Mesenteric fat pad (tissue), 1 donor: ENCODE data around the gene ETNK1. TPM values are rescaled to one million over a fixed set of nuclear protein-coding genes. Genes with fewer than 3 reads are reported as not detected.
"Not testable (repeated sequence)": the region's sequence is repeated elsewhere in the genome, so short reads cannot be mapped to it uniquely, and the experiment has no call there.

ENCODE experiments used
- DNase-seq: peaks from one replicate; pipeline ENCODE4 v3.0.0-alpha.2; 2020; ENCODE audit warnings: low spot score
- total RNA-seq: library from RNA; stranded (reverse); fragmentation: NEBNext Ultra II Directional; extraction: Animal tissue kit (Norgen Biotek cat#: 25700); gene quantifications from one replicate; pipeline ENCODE4 v1.2.1, GENCODE V29; 2021
- donor health status: DM: yes; HTN: yes; CAD: no.

The ETNK1 gene
- total RNA-seq, 1 donor from 2014 or later: 52.6 TPM

DNA sequence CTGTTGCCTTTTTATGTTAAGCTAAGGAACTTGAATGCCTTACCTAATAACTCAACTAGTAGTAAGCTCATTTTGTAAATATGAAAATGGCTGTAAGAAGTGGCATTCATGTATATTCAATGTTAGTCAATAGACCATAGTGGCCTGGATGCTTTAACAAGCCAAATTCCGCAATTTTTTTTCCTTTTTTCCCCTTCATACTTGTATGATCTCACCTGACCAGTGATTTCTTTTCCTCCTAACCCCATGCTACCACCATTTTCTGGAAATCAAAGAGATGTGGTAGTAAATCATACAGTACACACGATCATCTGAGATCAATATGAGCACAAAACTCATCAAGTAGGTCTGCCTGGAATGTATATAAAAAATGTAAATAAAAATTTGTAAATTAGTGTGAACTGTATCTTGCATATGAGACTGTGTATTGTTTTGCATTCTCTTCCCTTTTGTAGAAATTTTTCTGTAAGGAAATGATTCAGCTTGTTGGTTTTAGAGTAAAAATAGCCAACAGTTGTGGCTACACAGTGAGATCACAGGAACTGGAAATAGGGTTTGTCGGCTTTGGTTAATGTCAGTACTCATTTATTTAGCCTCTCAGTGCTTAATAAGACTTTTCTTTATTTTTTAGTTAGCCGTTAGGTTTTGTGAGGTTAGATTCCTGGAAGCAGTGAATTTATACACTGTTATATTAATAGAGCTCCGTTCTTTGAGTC, 62.5 kb downstream of the ETNK1 start:
- no peak for DNase-seq

DNA sequence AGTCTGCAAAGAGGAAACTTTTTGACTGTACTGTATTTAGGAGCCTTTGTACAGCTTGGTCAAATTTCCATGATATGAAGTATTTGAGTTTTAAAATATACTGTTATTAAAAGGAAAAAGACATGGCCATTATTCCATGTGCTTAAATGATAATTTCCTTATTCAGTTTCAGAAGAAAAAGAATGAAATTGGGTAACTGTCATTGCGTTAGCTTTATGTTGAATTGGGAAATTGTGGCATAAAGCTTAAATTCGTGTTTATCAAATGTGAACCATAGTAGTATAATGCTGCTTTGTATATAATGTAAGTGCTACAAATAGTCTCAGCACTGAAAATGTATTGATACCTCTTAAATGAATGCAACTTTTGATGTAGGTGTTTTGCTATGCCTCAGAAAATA, 64.9 kb downstream of the ETNK1 start:
- no peak for DNase-seq

DNA sequence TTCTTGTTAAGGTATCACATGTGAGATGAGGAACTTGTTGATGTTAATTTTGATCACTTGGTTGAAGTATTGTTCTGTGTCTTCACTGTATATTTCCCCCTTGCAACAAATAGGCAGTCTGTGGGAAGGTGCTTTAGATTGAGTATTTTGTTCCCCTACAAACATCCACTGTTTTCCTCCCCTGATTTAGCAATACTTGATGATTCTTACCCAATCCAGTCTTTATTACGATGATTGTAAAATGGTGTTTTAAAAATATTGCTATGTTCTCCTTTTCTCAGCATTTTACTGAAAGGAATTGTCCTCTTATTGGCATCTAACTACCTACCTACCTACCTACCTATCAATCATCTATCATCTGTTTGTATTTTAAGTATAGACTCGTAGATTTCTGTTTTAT, 66.3 kb downstream of the ETNK1 start:
- no peak for DNase-seq

DNA sequence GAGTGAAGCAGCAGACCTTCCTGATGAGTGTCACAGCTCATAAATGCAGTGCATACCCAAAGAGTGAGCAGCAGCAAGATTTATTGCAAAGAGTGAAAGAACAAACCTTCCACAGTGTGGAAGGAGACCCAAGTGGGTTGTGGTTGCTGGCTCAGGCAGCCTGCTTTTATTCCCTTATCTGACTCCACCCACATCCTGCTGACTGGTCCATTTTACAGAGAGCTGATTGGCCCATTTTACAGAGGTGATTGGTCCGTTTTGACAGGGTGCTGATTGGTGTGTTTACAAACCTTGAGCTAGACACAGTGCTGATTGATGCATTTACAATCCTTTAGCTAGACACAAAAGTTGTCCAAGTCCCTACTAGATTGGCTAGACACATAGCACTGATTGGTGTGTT, 67.5 kb downstream of the ETNK1 start:
- not testable (repeated sequence) for DNase-seq

DNA sequence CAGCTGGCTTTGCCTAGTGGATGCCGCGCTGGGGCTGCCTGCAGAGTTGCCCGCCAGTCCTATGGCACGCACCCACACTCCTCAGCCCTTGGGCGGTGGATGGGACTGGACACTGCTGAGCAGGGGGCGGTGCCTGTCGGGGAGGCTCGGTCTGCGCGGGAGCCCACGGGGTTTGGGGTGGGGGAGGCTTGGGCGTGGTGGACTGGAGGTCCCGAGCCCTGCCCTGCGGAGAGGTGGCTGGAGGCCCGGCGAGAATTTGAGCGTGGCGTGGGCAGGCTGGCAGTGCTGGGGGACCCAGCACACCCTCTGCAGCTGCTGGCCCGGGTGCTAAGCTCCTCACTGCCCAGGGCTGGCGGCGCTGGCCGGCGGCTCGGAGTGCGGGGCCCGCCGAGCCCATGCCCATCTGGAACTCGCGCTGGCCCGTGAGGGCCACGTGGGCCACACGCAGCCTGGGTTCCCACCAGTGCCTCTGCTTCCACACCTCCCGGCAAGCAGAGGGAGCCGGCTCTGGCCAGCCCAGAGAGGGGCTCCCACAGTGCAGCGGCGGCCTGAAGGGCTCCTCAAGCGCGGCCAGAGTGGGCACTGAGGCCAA, 68.1 kb downstream of the ETNK1 start:
- no peak for DNase-seq

DNA sequence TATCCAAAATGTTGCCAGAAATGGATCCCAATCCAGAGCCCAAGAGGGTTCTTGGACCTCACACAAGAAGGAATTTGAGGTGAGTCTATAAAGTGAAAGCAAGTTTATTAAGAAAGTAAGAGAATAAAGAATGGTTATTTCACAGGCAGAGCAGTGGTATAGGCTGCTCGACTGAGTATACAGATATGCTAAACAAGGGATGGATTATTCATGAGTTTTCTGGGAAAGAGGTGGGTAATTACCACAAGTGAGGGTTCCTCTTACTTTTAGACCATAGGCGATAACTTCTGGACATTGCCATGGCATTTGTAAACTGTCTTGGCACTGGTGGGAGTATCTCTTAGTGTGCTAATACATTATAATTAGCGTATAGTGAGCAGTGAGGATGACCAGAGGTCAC, 73.6 kb downstream of the ETNK1 start:
- no peak for DNase-seq

DNA sequence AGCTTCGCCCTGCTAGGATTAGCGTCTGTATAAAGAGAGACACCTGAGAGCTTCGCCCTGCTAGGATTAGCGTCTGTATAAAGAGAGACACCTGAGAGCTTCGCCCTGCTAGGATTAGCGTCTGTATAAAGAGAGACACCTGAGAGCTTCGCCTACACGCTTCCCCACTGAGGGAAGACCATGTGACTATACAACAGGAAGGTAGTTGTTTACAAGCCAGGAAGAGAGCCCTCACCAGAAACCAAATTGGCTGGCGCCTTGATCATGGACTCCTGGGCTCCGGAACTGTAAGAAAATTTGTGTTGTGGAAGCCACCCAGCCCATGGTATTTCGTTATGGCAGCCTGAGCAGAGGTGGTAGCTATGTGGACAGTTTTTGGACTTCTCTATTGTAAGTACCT, 74.7 kb downstream of the ETNK1 start:
- DNase-seq: not testable (repeated sequence)

DNA sequence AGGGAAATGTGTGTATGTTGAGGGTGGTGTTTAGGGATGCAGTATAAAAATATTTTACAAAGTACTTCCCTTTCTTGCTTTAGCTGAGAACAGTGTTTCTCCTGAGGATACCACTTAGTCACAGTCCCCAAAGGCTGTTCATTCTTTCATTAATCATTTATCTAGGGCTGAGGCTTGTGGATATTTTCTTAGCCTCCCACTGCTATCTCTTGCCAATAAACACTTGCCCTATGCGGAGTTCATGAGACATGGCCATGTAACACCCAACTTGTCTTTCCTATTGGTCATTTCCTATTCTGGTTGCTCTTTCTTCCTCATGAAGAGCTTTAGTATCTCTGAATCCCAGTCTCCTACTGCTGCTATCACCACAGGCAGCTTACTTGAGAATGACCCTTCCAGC, 75.1 kb downstream of the ETNK1 start:
- DNase-seq: no peak

DNA sequence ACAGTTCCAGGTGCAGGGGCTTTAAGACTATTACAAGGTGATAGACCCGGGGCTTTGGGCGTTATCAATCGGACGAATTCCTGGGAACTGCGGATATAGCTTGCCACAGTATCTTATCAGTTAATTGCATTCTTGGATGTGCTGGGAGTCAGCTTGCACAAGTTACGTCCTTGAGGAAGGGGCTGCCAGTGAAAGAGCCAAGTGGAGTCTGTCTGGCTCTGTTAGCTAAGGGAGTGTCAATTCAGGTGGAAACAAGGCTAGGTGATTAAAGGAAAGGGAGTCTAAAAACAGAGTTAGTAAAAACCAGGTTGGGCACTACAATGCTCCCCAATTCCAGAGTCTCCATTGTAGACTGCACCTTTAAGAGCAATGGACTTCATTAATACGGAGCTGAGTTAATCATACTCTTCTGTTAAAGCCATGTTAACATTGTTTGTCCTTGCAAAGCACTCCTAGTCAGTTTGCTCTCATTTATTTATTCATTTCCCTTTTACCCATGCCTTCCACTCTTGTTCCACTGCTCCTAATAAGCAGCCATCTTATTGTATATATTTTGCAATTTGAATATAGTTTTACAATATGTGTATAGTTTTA, 76.3 kb downstream of the ETNK1 start:
- DNase-seq: not testable (repeated sequence)

DNA sequence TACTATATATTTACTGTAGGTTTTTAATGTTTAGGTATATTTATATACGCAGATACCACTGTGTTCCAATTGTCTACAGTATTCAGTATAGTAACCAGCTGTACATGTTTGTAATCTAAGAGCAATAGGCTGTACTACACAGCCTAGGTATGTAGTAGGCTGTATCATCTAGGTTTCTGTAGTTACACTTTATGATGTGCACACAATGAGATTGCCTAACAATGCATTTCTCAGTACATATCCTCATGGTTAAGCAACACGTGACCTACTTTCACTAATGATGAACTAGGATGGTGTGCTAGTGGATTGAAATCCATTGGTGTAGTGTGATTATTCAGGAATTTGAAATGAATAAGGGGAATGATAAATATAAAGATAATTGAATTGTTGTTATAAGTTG, 77.7 kb downstream of the ETNK1 start:
- DNase-seq: no peak

DNA sequence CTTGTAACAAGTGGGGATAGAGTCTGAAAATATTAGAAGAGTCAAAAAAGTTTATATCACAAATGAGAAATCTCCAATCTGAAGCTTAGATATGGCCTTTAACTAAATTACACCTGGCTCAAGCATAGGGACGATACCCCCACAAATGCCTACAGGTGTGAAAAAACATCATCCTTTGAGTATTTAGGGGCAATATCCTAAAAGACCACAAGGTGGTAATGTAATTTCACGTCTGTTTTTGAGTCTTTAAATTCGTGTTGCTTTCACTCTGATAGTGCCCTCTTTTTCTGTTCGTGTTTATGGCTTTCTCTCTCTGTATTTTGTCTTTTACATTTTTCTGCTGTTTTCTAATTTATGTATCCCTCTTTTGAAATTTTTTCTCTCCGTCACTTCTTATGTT, 84.3 kb downstream of the ETNK1 start:
- no peak for DNase-seq

DNA sequence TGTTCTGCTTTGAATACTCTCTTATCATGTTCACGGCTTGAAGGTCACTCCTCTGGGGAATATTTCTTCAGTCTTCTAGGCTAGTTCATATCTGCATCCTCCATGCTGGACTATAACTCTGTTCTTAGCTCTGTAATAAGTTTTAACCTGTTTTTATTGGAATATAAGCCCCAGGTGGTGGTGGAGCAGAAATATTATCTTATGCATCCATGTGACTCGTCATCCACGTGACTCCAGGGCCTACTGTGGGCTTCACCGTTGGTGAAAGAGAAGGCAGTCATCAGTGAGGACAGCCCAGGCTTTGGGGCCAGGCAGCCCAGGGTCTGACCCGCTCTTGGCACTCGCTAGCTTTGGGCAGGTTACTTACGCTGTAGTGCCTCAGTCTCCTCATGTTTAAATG, 87.1 kb downstream of the ETNK1 start:
- no peak for DNase-seq

DNA sequence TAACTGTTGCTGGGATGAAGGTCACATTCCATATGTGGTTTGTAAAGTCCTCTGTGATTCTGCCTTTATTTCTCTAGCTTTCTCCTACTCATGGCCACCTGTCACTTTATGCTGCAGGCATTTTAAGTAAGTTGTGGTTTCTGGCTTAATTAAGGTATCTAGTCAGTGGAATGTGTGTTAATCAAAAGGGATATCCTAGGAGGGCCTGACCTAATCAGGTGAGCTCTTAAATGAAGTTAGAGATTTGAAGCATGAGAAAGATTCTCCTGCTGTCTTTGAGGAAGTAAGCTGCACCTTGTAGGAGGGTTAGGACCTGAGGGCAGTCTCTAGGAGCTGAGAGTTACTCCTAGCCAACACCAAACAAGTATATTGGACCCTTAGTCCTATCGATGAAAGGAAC, 90.3 kb downstream of the ETNK1 start:
- DNase-seq: no peak

DNA sequence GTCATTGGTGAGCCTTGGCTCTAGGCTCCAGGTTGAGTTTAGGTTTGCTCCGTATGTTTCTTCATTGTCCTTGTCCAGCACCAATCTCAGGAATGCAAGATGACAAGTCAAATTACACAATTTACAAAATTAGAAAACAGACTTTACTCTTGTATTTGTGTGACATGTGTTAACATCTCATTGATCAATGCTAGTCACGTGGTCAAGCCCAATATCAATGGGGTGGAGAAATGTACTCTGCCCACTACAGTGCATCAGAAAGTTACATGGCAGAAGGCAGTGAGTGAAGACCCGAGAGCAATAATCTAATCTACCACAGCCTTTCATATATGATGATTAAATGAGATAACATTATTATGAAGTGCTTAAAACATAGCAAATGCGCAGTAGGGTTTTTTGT, 94.8 kb downstream of the ETNK1 start:
- no peak for DNase-seq

DNA sequence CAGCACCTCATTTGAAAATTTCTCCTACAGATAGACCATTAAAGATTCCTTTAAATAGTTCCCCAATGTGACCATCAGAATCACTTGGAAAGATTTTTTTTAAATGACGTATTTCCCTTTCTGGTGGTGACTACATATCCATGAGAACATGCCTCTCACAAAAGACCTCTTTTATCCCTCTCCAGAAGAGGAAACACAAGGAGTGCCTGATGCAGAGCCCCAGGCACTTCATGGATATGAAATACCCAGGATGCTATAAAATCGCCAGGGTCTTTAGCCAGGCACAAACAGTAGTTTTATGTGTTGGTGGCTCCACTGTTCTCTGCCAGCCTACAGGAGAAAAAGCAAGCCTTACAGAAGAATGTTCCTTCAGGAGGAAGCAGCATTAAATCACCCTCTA, 97.1 kb downstream of the ETNK1 start:
- DNase-seq: no peak

DNA sequence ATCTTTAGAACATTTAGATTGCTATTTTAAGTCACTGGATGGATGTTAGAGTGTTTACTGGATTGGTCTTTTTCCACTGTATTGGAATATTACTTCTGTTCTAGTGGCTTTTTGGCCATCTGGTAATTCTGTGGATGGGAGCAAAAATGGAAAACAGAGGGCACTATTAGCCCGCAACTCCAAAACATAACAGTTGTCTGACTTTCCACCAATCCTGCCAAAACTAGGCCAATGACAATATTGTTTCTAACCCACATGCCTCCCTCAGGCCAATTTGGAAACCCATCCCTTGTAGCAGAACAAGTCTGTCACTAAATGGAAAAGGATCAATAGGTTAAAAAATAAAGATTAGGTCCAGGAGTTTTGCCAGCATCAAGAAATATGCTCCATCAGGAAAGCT, 97.8 kb downstream of the ETNK1 start:
- no peak for DNase-seq

DNA sequence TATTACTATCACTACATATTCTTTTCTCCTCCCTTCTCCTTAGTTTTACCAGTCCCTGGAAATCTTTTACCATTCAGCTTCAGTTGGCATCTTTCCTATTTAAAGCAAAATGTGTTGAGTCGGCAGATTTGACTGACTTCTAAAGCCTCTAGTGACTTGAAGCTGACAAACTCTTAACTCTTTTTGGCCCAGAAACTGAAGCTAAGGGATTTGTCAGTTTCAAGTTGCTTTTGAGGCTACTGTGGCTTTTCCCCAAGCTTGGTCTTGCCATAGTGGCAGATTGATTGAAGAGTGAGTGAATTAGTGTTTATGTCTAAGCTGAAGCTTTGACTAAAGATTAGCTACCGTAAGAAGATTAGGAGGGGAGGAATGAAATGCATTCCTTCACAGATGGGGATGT, 104.0 kb downstream of the ETNK1 start:
- no peak for DNase-seq

DNA sequence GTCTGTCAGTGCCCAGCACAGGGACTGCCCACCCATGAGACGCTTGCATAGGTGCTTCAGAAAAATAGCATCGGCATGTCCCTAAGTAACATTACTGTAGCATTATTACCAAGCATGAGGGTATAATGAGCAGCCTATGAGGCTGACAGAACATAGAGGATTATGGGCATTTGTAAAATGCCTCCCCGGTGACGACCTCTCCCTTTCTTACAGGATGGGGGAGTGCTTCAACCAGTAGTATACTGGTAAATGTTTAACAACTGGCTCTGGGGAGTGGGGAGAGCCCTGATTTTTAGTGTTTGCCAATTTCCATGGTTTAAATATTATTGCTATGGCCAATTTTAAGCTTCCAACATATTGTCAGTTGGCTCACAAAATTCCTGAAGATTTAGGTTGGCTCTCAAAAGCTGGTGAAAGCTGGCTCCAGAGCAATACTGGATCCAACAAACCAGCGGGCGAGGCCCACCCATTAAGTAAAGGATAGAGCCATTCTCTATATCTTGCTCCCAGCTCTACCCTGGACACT, 104.5 kb downstream of the ETNK1 start:
- DNase-seq: no peak

DNA sequence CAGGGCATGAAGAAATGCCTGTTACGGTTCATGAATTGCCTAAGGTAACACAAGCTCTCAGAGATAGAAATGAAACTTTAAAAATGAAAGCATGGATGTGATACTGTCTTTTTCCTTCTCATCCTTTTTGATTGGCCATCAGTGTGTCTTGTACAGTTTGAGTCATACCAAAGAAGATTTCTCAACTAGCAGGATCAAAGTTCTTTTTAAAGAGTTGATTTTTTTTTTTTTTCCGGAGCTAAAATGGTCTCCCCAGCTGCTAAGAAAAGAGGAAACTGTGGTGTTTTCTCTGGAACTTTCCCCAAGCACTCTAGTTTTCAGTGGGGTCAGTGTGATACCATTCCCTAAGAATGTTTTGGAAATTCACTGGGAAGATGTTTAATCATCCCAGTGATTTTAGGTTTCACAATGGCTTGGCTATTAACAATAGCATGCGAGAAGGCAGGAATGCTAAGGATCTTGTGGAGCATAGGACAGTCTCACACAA, 105.0 kb downstream of the ETNK1 start:
- DNase-seq: no peak

DNA sequence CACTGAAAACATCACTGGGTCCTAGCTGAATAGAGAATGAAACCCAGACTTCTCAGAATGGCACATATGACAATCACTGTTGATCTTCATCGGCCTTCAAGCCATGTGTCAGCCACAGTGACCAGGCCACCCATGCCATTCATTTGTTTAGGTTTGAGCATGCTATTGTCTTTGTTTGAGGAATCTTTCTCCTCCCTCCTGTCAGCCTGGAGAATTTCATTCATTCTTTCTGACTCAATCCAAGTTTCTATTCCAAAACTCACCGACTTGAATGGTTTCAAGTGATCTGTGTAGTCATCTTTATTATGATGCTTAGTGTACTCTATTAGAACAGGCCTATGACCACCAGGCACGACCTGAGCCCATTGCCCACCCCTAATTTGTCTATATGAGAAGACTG, 106.3 kb downstream of the ETNK1 start:
- DNase-seq: no peak

DNA sequence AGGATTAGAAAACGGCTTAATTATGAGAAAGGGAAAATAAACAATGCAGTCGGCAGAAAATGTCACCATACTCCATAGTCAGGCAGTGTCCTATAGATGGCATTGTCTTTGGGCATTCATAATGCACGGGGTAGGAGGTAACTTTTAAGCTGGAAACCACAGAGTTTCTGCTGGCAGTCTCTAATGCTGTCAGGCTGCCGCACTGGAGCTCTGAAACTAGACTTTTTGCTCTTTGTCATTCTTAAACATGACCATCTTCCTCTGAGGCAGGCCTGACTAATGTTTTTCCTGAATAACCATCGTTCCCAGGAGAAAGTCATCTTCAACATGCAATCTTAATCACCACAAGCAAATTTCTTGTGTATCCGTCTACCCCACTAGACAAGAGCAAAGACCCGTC, 108.8 kb downstream of the ETNK1 start:
- no peak for DNase-seq

DNA sequence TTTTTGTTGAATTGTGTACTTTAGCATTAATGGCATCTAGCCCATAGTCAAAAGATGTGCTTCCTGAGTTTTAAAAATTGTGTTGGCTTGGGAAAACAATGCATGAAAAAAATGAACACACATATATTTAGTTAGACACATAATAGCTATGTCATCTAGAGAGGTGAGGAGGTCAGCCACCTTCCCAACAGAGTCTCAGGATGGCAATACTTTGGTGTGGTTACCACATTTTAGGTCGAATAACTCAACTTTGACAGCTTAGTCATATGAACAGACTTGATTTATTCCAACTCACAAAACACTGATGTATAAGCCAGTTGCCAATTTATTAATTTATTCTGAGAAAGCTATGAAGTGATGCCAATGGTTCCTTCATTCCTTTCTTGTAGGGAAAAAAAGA, 114.0 kb downstream of the ETNK1 start:
- DNase-seq: no peak
